Nucleus accumbens (tissue), 56 donors: ENCODE measurements around the gene WDR81.

Experiments
- DNase-seq, 56 donors: peaks; one replicate each; lab custom pipeline; 2025; lab: John Stamatoyannopoulos, UW

WDR81 gene

GRCh38 chr17:1773696-1774181 is 49.2 kb downstream of the WDR81 start:
- DNase-seq: no peak

GRCh38 chr17:1774390-1775176 is 50.1 kb downstream of the WDR81 start:
- no peak for DNase-seq

- no peak for DNase-seq
Observed at GRCh38 chr17:1776328-1776727, 51.8 kb downstream of the WDR81 start.

- DNase-seq: no peak
Observed at GRCh38 chr17:1776857-1777256, 52.4 kb downstream of the WDR81 start.

GRCh38 chr17:1779571-1780131 is 55.1 kb downstream of the WDR81 start:
- no peak for DNase-seq

GRCh38 chr17:1782171-1782567 is 57.7 kb downstream of the WDR81 start:
- no peak for DNase-seq

GRCh38 chr17:1783271-1783670 is 58.8 kb downstream of the WDR81 start:
- DNase-seq: no peak

- peak in 12 of 56 donors; percentile 9 to 47 (median 21) for DNase-seq
Observed at GRCh38 chr17:1783834-1784611, 59.5 kb downstream of the WDR81 start.

GRCh38 chr17:1785930-1786329 is 61.4 kb downstream of the WDR81 start:
- DNase-seq: peak in 4 of 56 donors; percentile 10 to 33 (median 21)

- no peak for DNase-seq
Observed at GRCh38 chr17:1786708-1787107, 62.2 kb downstream of the WDR81 start.

- no peak for DNase-seq
Observed at GRCh38 chr17:1787301-1787902, 62.9 kb downstream of the WDR81 start.
